Activated B cell treated with CpG ODN at 0.5 μM for 24 hours (primary cell): ENCODE measurements around the gene RCAN2. TPM values are rescaled to one million over a fixed set of nuclear protein-coding genes. Genes with fewer than 3 reads are reported as not detected.

Experiments used
- ATAC-seq: fragments of 200-7000 bp; cut with Tn5 transposase; one replicate; pipeline ENCODE4 v1.10.0; 2021; ENCODE audit warnings: low read depth, mild to moderate bottlenecking, moderate library complexity
- CTCF ChIA-PET: fragments of 350-600 bp; sonication (Branson Sonifier 250); formaldehyde crosslinking; loops from one replicate; lab custom pipeline; 2021; ENCODE audit warnings: antibody characterized with exemption; lab: Charles Lee
- POLR2A ChIA-PET: fragments of 350-600 bp; sonication (Branson Sonifier 250); formaldehyde crosslinking; loops from one replicate; lab custom pipeline; 2021; ENCODE audit warnings: antibody characterized with exemption; lab: Charles Lee
- DNase-seq: peaks from one replicate; pipeline ENCODE4 v3.0.0; 2022
- H3K27ac Mint-ChIP-seq: one replicate; pipeline ENCODE4 v1.8.0; 2020; ENCODE audit warnings: mixed read lengths
- H3K27me3 Mint-ChIP-seq: one replicate; pipeline ENCODE4 v1.8.0; 2021; ENCODE audit warnings: mixed read lengths
- H3K36me3 Mint-ChIP-seq: one replicate; pipeline ENCODE4 v1.8.0; 2021; ENCODE audit warnings: low read depth, mixed read lengths
- H3K4me1 Mint-ChIP-seq: one replicate; pipeline ENCODE4 v1.8.0; 2021; ENCODE audit warnings: mixed read lengths
- H3K4me3 Mint-ChIP-seq: one replicate; pipeline ENCODE4 v1.8.0; 2020; ENCODE audit warnings: mild to moderate bottlenecking, mixed read lengths
- H3K9me3 Mint-ChIP-seq: one replicate; pipeline ENCODE4 v1.8.0; 2020; ENCODE audit warnings: mixed read lengths
- CTCF ChIP-seq: fragments of 200-600 bp; IDR thresholded peaks from one replicate; pipeline ENCODE4 v1.8.0; 2022; ENCODE audit warnings: antibody characterized with exemption, mild to moderate bottlenecking
- intact Hi-C: fragments of 100-400 bp; cut with micrococcal nuclease; formaldehyde crosslinking; loops from one replicate; pipeline ENCODE4 v1.15.1; 2024
- total RNA-seq: library from RNA; stranded (reverse); gene quantifications from 2 replicates; pipeline ENCODE4 v1.2.3, GENCODE V29; 2022

RCAN2 gene
- total RNA-seq, 1 donor from 2014 or later, result not detected

DNA sequence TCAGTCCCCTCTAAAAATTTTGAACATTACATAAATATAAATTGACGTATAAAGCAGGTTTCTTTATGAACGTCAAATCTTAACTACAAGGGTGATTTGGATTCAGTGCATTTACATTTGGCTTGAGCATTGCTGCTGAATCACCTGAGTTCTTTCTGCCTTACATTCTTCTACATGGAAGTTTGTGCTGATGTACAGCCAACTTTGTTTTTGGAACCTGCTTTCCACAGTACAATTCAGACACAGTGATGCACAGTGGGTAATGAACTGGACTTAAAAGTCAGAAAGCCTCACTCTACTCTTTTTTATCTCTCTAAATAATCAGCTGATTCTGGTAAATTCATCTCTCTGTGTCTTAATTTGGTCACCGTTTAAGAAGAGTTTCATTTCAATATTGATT, 47.6 kb downstream of the RCAN2 start:
- no peak for TF ChIP-seq CTCF
- Mint-ChIP-seq H3K9me3 (peaks cover 14% of the 10 kb centered on the region), H3K4me3 (no peak overlapping the region), H3K27ac (no peak overlapping the region), H3K27me3 (peaks cover 9% of the 10 kb centered on the region), H3K4me1 (no peaks in the 10 kb centered on the region), H3K36me3 (no peaks in the 10 kb centered on the region)
- DNase-seq (no peak), ATAC-seq (no peak)
- ChIA-PET CTCF (no interaction called here), POLR2A (no interaction called here)
- intact Hi-C loops, result no loop called here

DNA sequence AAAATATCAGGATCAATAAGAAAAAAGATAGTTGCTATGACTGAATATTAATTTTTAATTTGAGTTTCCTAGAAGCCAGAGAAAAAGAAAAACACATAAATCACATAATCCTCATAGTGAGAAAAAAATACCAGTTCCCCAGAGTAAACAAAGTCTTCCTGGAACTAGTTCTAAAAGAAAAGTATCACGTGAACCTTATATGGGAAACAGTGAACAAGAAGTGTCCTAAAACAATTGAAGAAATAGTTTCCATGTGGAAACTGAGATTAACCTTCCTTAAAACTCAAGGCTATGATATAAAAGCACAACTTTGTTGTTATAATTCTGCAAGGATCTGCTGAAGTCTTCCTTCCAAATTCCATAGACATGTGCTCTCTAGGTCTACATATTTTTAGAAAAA, 50.6 kb downstream of the RCAN2 start:
- DNase-seq (no peak), ATAC-seq (no peak)
- ChIA-PET POLR2A (no interaction called here), CTCF (no interaction called here)
- no peak for TF ChIP-seq CTCF
- Mint-ChIP-seq H3K9me3 (peaks cover 7% of the 10 kb centered on the region), H3K27ac (no peak overlapping the region), H3K4me1 (no peaks in the 10 kb centered on the region), H3K27me3 (peaks cover 13% of the 10 kb centered on the region), H3K36me3 (no peaks in the 10 kb centered on the region), H3K4me3 (no peak overlapping the region)
- intact Hi-C loops, result no loop called here

- CTCF ChIA-PET, result no interaction called here
- POLR2A ChIA-PET, result no interaction called here
- H3K4me3 Mint-ChIP-seq, result no peak overlapping the region
- DNase-seq (no peak), ATAC-seq (no peak)
- H3K4me1 Mint-ChIP-seq, result no peaks in the 10 kb centered on the region
- H3K9me3 Mint-ChIP-seq, result peaks cover 3% of the 10 kb centered on the region
- TF ChIP-seq CTCF, result no peak
- intact Hi-C loops, result no loop called here
- H3K27ac Mint-ChIP-seq, result no peak overlapping the region
- peaks cover 9% of the 10 kb centered on the region for H3K27me3 Mint-ChIP-seq
- no peaks in the 10 kb centered on the region for H3K36me3 Mint-ChIP-seq
These were observed 51.1 kb downstream of the RCAN2 start for GRCh38 chr6:46440141-46440540.

- H3K4me1 Mint-ChIP-seq, result no peaks in the 10 kb centered on the region
- POLR2A ChIA-PET, result no interaction called here
These were observed 53.0 kb downstream of the RCAN2 start for GRCh38 chr6:46438245-46438644.

GRCh38 chr6:46437671-46438221, 53.5 kb downstream of the RCAN2 start:
- no peak for ATAC-seq
- intact Hi-C loops, result no loop called here

More at GRCh38 chr6:46438245-46438644, 53.0 kb downstream of the RCAN2 start:
- Mint-ChIP-seq H3K27ac (no peak overlapping the region), H3K9me3 (peaks cover 1% of the 10 kb centered on the region), H3K36me3 (no peaks in the 10 kb centered on the region), H3K27me3 (peaks cover 5% of the 10 kb centered on the region), H3K4me3 (no peak overlapping the region)
- no peak for TF ChIP-seq CTCF
- DNase-seq (no peak), ATAC-seq (no peak)
- CTCF ChIA-PET, result interaction anchor here (1.3 kb wide), 1 partner anchor 28 kb away, joined by 3 read pairs; no protein-coding TSS in a partner anchor
- intact Hi-C loops, result no loop called here

More at GRCh38 chr6:46437671-46438221, 53.5 kb downstream of the RCAN2 start:
- CTCF ChIA-PET, result interaction anchor here (1.3 kb wide), 1 partner anchor 28 kb away, joined by 3 read pairs; no protein-coding TSS in a partner anchor
- DNase-seq, result no peak
- no peak for TF ChIP-seq CTCF
- no peaks in the 10 kb centered on the region for H3K4me1 Mint-ChIP-seq
- H3K4me3 Mint-ChIP-seq, result no peak overlapping the region
- H3K36me3 Mint-ChIP-seq, result no peaks in the 10 kb centered on the region
- POLR2A ChIA-PET, result no interaction called here
- no peak overlapping the region for H3K27ac Mint-ChIP-seq
- peaks cover 3% of the 10 kb centered on the region for H3K9me3 Mint-ChIP-seq
- H3K27me3 Mint-ChIP-seq, result peaks cover 5% of the 10 kb centered on the region
